ENCODE measurements around the gene IRAK3.

GRCh38 chr12:66189486-66189843 is 451 bp downstream of the IRAK3 start:
- TF ChIP-seq CTCF (IDR thresholded peaks at IDR 0.05; ENCODE audit: borderline replicate concordance, extremely low read depth, low read length, poor library complexity, severe bottlenecking) (no peak), EZH2 (IDR thresholded peaks at IDR 0.05; ENCODE audit: borderline replicate concordance, low read depth, low read length, severe bottlenecking) (no peak)
